Measurements from ENCODE around the gene SLC22A17. TPM values are rescaled to one million over a fixed set of nuclear protein-coding genes. Genes with fewer than 3 reads are reported as not detected.
"Not testable (repeated sequence)": the region's sequence is repeated elsewhere in the genome, so short reads cannot be mapped to it uniquely, and the experiment has no call there.

Gene SLC22A17
- polyA plus RNA-seq, 1 donor (not counting 4 experiments of a cell fraction or from before 2014, with no cell fraction given): 0.76 TPM

DNA sequence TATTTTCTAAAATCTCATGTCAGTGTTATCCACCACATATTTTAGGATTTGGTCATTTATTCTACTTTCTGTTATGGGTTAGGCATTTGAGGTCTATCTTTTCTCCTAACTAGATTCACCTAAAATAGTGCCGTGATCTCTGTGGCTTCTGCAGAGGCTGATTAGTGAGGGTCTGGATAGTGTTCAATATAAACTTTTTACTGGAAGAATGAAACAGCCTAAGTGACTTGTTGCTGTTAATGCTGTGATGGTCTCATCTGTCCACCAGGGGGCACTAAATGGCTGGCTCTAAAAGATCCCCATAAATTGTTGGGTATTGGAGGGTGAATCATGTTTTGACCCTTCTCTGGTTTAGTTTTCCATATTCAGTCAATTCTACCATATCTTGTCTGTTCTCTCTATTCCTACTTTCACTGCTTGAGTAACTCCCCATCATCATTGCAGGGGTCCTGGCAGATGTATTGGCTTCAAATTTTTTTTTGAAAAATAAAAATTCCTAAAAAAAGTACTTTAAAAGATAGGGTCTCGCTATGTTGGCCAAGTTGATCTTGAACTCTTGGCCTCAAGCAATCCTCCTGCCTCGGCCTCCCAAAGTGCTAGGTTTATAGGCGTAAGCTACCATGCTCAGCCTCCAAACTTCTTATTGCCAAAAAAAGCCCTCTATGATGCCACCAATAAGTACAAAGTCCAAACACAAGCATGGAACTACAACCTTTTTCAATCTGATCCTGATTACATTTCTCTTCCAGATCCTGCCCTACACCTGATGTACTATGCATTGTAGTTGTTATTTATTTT is 24.5 kb downstream of the SLC22A17 start:
- Histone ChIP-seq H3K36me3 (ENCODE audit: control insufficient read depth in 2 of 2, extremely low read depth in 1 of 2, insufficient read depth in 2 of 2, low read length in 2 of 2) (peaks cover 13 to 14% of the 10 kb centered on the region in 2 experiments), H3K4me2 (ENCODE audit: control insufficient read depth, extremely low read depth, insufficient read depth, low read depth, low read length) (no peak overlapping the region), H3K9ac (ENCODE audit: control insufficient read depth, extremely low read depth, insufficient read depth, low read length) (no peak overlapping the region), H2AFZ (ENCODE audit: control insufficient read depth, low read length) (no peak overlapping the region), H3K27ac (ENCODE audit: control insufficient read depth, insufficient read depth, low read length) (no peak overlapping the region), H3K79me2 (ENCODE audit: control insufficient read depth, insufficient read depth, low read length) (peaks cover 8% of the 10 kb centered on the region), H3K9me3 (ENCODE audit: control insufficient read depth, low read depth, low read length) (no peaks in the 10 kb centered on the region), H4K20me1 (ENCODE audit: control insufficient read depth, extremely low read depth, insufficient read depth, low read length) (no peaks in the 10 kb centered on the region), H3K9me1 (ENCODE audit: control insufficient read depth, extremely low read depth, insufficient read depth, low read length) (no peaks in the 10 kb centered on the region), H3K4me1 (ENCODE audit: control insufficient read depth, extremely low read depth, insufficient read depth, low read length) (peaks cover 5% of the 10 kb centered on the region), H3K4me3 (ENCODE audit: control insufficient read depth in 2 of 3, extremely low read depth in 1 of 3, insufficient read depth in 2 of 3, low read depth in 1 of 3, low read length in 3 of 3) (no peak overlapping the region), H3K27me3 (ENCODE audit: control insufficient read depth, extremely low read depth, insufficient read depth, low read length) (no peaks in the 10 kb centered on the region)
- peak; percentile 71 to 77 (median 77) for TF ChIP-seq CTCF (optimal IDR thresholded peaks at IDR 0.05 in 1 of 3, IDR thresholded peaks at IDR 0.05 in 1 of 3, conservative IDR thresholded peaks at IDR 0.05 in 1 of 3; ENCODE audit: extremely low read depth in 1 of 3, insufficient read depth in 2 of 3, low read length in 3 of 3)
- no peak for TF ChIP-seq EZH2 (IDR thresholded peaks at IDR 0.05; ENCODE audit: low read length)
- no peak for DNase-seq (ENCODE audit: low read depth, low spot score)
- peak; percentile 51 for FAIRE-seq
- dilution Hi-C loops (cut with MboI; ENCODE audit: extremely low pct_ligation_motif_present, low sequenced_read_pairs): no loop called here

- TF ChIP-seq EZH2 (IDR thresholded peaks at IDR 0.05; ENCODE audit: low read length) (no peak), CTCF (optimal IDR thresholded peaks at IDR 0.05 in 1 of 3, IDR thresholded peaks at IDR 0.05 in 1 of 3, conservative IDR thresholded peaks at IDR 0.05 in 1 of 3; ENCODE audit: extremely low read depth in 1 of 3, insufficient read depth in 2 of 3, low read length in 3 of 3) (no peak)
- no peaks in the 10 kb centered on the region for H4K20me1 ChIP-seq (ENCODE audit: control insufficient read depth, extremely low read depth, insufficient read depth, low read length)
- H3K9ac ChIP-seq (ENCODE audit: control insufficient read depth, extremely low read depth, insufficient read depth, low read length): no peak overlapping the region
- peaks cover 12% of the 10 kb centered on the region for H3K4me1 ChIP-seq (ENCODE audit: control insufficient read depth, extremely low read depth, insufficient read depth, low read length)
- DNase-seq (ENCODE audit: low read depth, low spot score): no peak
- H3K27ac ChIP-seq (ENCODE audit: control insufficient read depth, insufficient read depth, low read length): no peak overlapping the region
- no peaks in the 10 kb centered on the region for H3K9me1 ChIP-seq (ENCODE audit: control insufficient read depth, extremely low read depth, insufficient read depth, low read length)
- dilution Hi-C loops (cut with MboI; ENCODE audit: extremely low pct_ligation_motif_present, low sequenced_read_pairs): no loop called here
- H3K36me3 ChIP-seq (ENCODE audit: control insufficient read depth in 2 of 2, extremely low read depth in 1 of 2, insufficient read depth in 2 of 2, low read length in 2 of 2): peaks cover 15% of the 10 kb centered on the region in 2 experiments
- H3K79me2 ChIP-seq (ENCODE audit: control insufficient read depth, insufficient read depth, low read length): peaks cover 22% of the 10 kb centered on the region
- no peak overlapping the region for H2AFZ ChIP-seq (ENCODE audit: control insufficient read depth, low read length)
- no peaks in the 10 kb centered on the region for H3K27me3 ChIP-seq (ENCODE audit: control insufficient read depth, extremely low read depth, insufficient read depth, low read length)
- no peak overlapping the region for H3K4me3 ChIP-seq (ENCODE audit: control insufficient read depth in 2 of 3, extremely low read depth in 1 of 3, insufficient read depth in 2 of 3, low read depth in 1 of 3, low read length in 3 of 3)
- H3K4me2 ChIP-seq (ENCODE audit: control insufficient read depth, extremely low read depth, insufficient read depth, low read depth, low read length): no peak overlapping the region
- H3K9me3 ChIP-seq (ENCODE audit: control insufficient read depth, low read depth, low read length): no peaks in the 10 kb centered on the region
- no peak for FAIRE-seq
Measured at GRCh38 chr14:23326491-23327332, 26.0 kb downstream of the SLC22A17 start.

GRCh38 chr14:23325746-23326145 is 26.9 kb downstream of the SLC22A17 start:
- H2AFZ ChIP-seq (ENCODE audit: control insufficient read depth, low read length); H3K9me1 ChIP-seq (ENCODE audit: control insufficient read depth, extremely low read depth, insufficient read depth, low read length); H4K20me1 ChIP-seq (ENCODE audit: control insufficient read depth, extremely low read depth, insufficient read depth, low read length); H3K27ac ChIP-seq (ENCODE audit: control insufficient read depth, insufficient read depth, low read length); DNase-seq (ENCODE audit: low read depth, low spot score); FAIRE-seq; H3K4me2 ChIP-seq (ENCODE audit: control insufficient read depth, extremely low read depth, insufficient read depth, low read depth, low read length); H3K9me3 ChIP-seq (ENCODE audit: control insufficient read depth, low read depth, low read length); H3K4me3 ChIP-seq (ENCODE audit: control insufficient read depth in 2 of 3, extremely low read depth in 1 of 3, insufficient read depth in 2 of 3, low read depth in 1 of 3, low read length in 3 of 3); H3K27me3 ChIP-seq (ENCODE audit: control insufficient read depth, extremely low read depth, insufficient read depth, low read length); H3K9ac ChIP-seq (ENCODE audit: control insufficient read depth, extremely low read depth, insufficient read depth, low read length); dilution Hi-C loops (cut with MboI; ENCODE audit: extremely low pct_ligation_motif_present, low sequenced_read_pairs): not testable (repeated sequence)
- Histone ChIP-seq H3K79me2 (ENCODE audit: control insufficient read depth, insufficient read depth, low read length) (peaks cover 23% of the 10 kb centered on the region), H3K4me1 (ENCODE audit: control insufficient read depth, extremely low read depth, insufficient read depth, low read length) (peaks cover 13% of the 10 kb centered on the region), H3K36me3 (ENCODE audit: control insufficient read depth in 2 of 2, extremely low read depth in 1 of 2, insufficient read depth in 2 of 2, low read length in 2 of 2) (peaks cover 15% of the 10 kb centered on the region in 2 experiments)
